Loucy (cell line): ENCODE data around the gene FSTL4.

ENCODE experiments used
- CTCF ChIP-seq: fragments of 200-600 bp; sonication (generic); conservative IDR thresholded peaks from 2 replicates; pipeline ENCODE4 v1.5.1; 2014; ENCODE audit warnings: mild to moderate bottlenecking, antibody characterized with exemption, low read length
- EZH2phosphoT487 ChIP-seq: fragments of 200-600 bp; IDR thresholded peaks from 2 replicates; pipeline ENCODE4 v1.6.1; 2018; ENCODE audit warnings: antibody characterized with exemption, mild to moderate bottlenecking, moderate library complexity, borderline replicate concordance

- 0 out of 2 replicates have a peak, but pooled peaks have one; percentile 28 for TF ChIP-seq CTCF
- TF ChIP-seq EZH2phosphoT487: no peak
Observed at GRCh38 chr5:133319905-133320520, 292.3 kb downstream of the FSTL4 start.
